ENCODE data around the gene PERM1. TPM values are rescaled to one million over a fixed set of nuclear protein-coding genes. Genes with fewer than 3 reads are reported as not detected.

The PERM1 gene
- total and polyA plus RNA-seq, 2 of the 8 experiments (the other 6 are each of a cell fraction or from before 2014, with no cell fraction given) = not detected

DNA sequence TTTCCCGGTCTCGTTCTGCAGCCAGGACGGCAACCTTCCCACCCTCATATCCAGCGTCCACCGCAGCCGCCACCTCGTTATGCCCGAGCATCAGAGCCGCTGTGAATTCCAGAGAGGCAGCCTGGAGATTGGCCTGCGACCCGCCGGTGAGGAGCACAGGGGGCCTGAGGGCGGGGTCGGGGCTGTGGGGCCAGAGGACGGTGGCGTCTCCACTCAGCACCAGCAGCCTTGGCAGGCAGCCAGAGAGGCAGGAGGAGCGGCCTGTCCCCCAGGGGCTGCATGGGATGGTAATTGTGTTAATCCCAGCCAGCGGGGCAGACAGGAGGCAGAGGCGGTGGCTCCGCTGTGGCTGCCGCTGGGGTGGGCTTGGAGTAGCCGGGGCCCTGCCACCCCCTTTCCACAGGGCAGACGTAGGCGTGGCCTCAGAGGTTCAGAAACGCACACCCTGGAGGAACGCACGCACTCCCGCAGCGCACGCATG lies 46.1 kb downstream of the PERM1 start:
- POLR2A ChIA-PET (ENCODE audit: partially characterized antibody) = interaction anchor here (0.9 kb wide), 1 partner anchor 8 kb away, joined by 3 read pairs; no protein-coding TSS in a partner anchor
- Histone ChIP-seq H2BK12ac (ENCODE audit: low read depth, low read length) (peak overlapping the region; percentile 96; the same call in 1 of the 2 replicates), H2BK15ac (ENCODE audit: low read length) (0 out of 2 replicates have a peak overlapping the region, but pooled peaks have one; percentile 72), H3K79me1 (ENCODE audit: low read depth, low read length) (no peaks in the 10 kb centered on the region), H3K9me3 (ENCODE audit: insufficient read depth in 2 of 2, low read depth in 1 of 2, low read length in 1 of 2) (no peaks in the 10 kb centered on the region), H3K18ac (ENCODE audit: extremely low read depth, low read length) (no peak overlapping the region), H3K4me1 (replicated peaks in 1 of 4; ENCODE audit: control insufficient read depth in 3 of 4, insufficient read depth in 4 of 4, low read length in 3 of 4) (peaks cover 2 to 29% (median 20%) of the 10 kb centered on the region in 4 experiments), H3K56ac (replicated peaks; ENCODE audit: insufficient read length, low read depth, low read length) (no peak overlapping the region), H3K14ac (ENCODE audit: insufficient read length) (no peak overlapping the region), H3K36me3 (ENCODE audit: control insufficient read depth in 2 of 4, insufficient read depth in 4 of 4, low read length in 3 of 4) (peaks cover 0 to 4% (median 0%) of the 10 kb centered on the region in 4 experiments; a peak in 1 of 8 replicates), H4K5ac (ENCODE audit: insufficient read length, low read depth, low read length) (no peak overlapping the region), H4K8ac (ENCODE audit: extremely low read depth, insufficient read depth, low read length) (no peak overlapping the region; the same call in 1 of the 2 replicates), H3K9ac (replicated peaks in 1 of 4; ENCODE audit: extremely low read depth in 1 of 4, low read depth in 3 of 4, low read length in 3 of 4) (no peak overlapping the region), H2BK5ac (ENCODE audit: low read depth, low read length) (no peak overlapping the region), H3K23ac (ENCODE audit: insufficient read length) (no peak overlapping the region), H3K4ac (replicated peaks; ENCODE audit: insufficient read length, low read depth, low read length) (no peak overlapping the region), H3K27me3 (replicated peaks in 1 of 4; ENCODE audit: control insufficient read depth in 3 of 4, extremely low read depth in 1 of 4, insufficient read depth in 3 of 4, low read length in 3 of 4) (peaks cover 67 to 87% (median 84%) of the 10 kb centered on the region in 4 experiments), H3K4me3 (ENCODE audit: extremely low read depth in 1 of 4, insufficient read depth in 2 of 4, low read depth in 3 of 4, low read length in 4 of 4) (peak overlapping the region in 1 of 4 experiments; percentile 39; a peak in 2 of 8 replicates), H2AFZ (ENCODE audit: low read length) (no peak overlapping the region), H3K23me2 (ENCODE audit: low read depth, low read length) (peaks cover 3% of the 10 kb centered on the region; the same call in 1 of the 2 replicates), H3K79me2 (ENCODE audit: control insufficient read depth in 1 of 2, insufficient read depth in 2 of 2, low read length in 2 of 2) (no peaks in the 10 kb centered on the region), H3K27ac (ENCODE audit: low read depth, low read length) (no peak overlapping the region), H4K20me1 (replicated peaks in 1 of 2; ENCODE audit: control insufficient read depth in 1 of 2, insufficient read depth in 2 of 2, low read length in 2 of 2) (peaks cover 12 to 27% of the 10 kb centered on the region in 2 experiments), H4K91ac (replicated peaks; ENCODE audit: insufficient read length, low read length) (peak overlapping the region; percentile 84), H2BK120ac (replicated peaks; ENCODE audit: low read depth, low read length) (no peak overlapping the region), H3K4me2 (ENCODE audit: insufficient read depth in 1 of 2, low read depth in 2 of 2, low read length in 2 of 2) (peak overlapping the region; percentile 10 to 58), H2AK5ac (ENCODE audit: low read depth, low read length) (0 out of 2 replicates have a peak overlapping the region, but pooled peaks have one; percentile 18), H2BK20ac (ENCODE audit: low read length) (no peak overlapping the region)
- no peak for DNase-seq (ENCODE audit: low read depth in 1 of 2, low spot score in 2 of 2)
- CTCF ChIA-PET (ENCODE audit: partially characterized antibody) = interaction anchor here (0.7 kb wide), 1 partner anchor 24 kb away, joined by 3 read pairs; no protein-coding TSS in a partner anchor
- FAIRE-seq = no peak
- TF ChIP-seq RAD21 (IDR thresholded peaks at IDR 0.05 in 1 of 2, conservative IDR thresholded peaks at IDR 0.05 in 1 of 2; ENCODE audit: low read depth in 2 of 2, low read length in 2 of 2) (no peak), BRCA1 (IDR thresholded peaks at IDR 0.05; ENCODE audit: low read depth, low read length) (no peak), SRF (IDR thresholded peaks at IDR 0.05; ENCODE audit: low read depth, low read length) (no peak), TBP (IDR thresholded peaks at IDR 0.05; ENCODE audit: low read depth, low read length) (no peak), SUZ12 (IDR thresholded peaks at IDR 0.05; ENCODE audit: low read length) (peak; percentile 8; the same call in 1 of the 2 replicates)
- WGBS, 2 experiments (ENCODE audit: extremely low coverage in 1 of 2, insufficient coverage in 1 of 2, insufficient read length in 1 of 2, insufficient replicate concordance in 2 of 2, low coverage in 1 of 2, low lambda C conversion rate in 2 of 2, missing lambda C conversion rate in 1 of 2) = 15% methylated on average over 24 of the region's 30 CpGs; no CpG with 5 or more reads in 1 of the 2 experiments
